Chondrocyte (in vitro differentiated cells): ENCODE measurements around the gene FXYD6. TPM values are rescaled to one million over a fixed set of nuclear protein-coding genes. Genes with fewer than 3 reads are reported as not detected.

ENCODE experiments used
- DNase-seq: peaks from one replicate; pipeline ENCODE4 v3.0.0; 2021; ENCODE audit warnings: mixed read lengths, low spot score
- H3K27ac Mint-ChIP-seq: one replicate; pipeline ENCODE4 v1.8.0; 2021; ENCODE audit warnings: mild to moderate bottlenecking, moderate library complexity, mixed read lengths; ENCODE audit not compliant: unreplicated experiment
- H3K27me3 Mint-ChIP-seq: 2 replicates; pipeline ENCODE4 v1.8.0; 2021; ENCODE audit warnings: low read depth, mixed read lengths
- H3K36me3 Mint-ChIP-seq: 2 replicates; pipeline ENCODE4 v1.8.0; 2021; ENCODE audit warnings: low read depth, mixed read lengths
- H3K4me1 Mint-ChIP-seq: 2 replicates; pipeline ENCODE4 v1.8.0; 2021; ENCODE audit warnings: low read depth, mild to moderate bottlenecking, mixed read lengths
- H3K4me3 Mint-ChIP-seq: one replicate; pipeline ENCODE4 v1.8.0; 2021; ENCODE audit warnings: mild to moderate bottlenecking, moderate library complexity, mixed read lengths; ENCODE audit not compliant: unreplicated experiment
- H3K9me3 Mint-ChIP-seq: 2 replicates; pipeline ENCODE4 v1.8.0; 2021; ENCODE audit warnings: low read depth, mixed read lengths
- total RNA-seq: library from RNA; stranded (reverse); gene quantifications from 3 replicates; pipeline ENCODE4 v1.2.1, GENCODE V29; 2021
- TF ChIP-seq, protein P1 (sequence below): fragments of 200-600 bp; sonication (generic); IDR thresholded peaks from 2 replicates; pipeline ENCODE4 v1.5.0; 2021; ENCODE audit warnings: antibody characterized with exemption, mild to moderate bottlenecking, moderate library complexity

Gene FXYD6
- total RNA-seq, 1 donor from 2014 or later, result 2.8 TPM

DNA sequence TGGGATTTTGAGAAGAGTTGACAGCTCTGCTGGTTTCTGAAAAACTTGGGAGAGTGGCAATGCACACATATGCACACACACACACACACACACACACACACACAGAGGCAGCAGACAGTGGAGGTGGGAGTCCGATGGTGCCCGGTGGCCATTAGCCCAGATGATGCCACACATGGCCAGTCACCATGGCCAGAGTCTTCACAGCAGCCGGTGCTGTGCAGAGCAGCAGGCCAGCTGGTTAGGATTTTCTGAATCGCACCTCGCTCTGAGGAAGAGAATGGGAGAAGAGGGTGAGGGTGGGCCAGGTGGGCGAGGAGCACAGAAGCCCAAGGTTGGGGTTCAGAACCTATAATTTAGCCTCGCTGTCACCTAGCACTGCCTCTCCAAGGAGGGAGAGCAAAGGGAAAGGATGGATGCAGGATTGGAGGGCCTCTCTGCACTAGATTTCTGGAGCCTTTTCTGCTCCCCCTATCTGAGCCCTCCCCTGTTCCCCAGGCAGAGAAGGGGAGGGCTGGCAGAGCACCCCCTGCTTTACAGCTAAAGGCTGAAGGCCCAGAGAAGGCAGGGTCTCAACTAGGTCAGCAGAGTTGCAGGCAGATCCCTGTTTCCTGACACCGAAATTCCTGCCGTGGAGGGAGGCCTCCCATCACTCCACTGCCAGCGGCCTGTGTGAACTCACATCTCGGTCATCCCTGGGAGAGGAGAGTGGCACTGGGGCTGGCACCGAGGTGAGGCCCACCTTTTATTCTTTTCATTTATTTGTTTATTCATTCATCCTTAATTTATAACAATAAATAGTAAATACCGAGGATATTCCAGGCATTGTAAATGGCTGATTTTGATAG lies 25.8 kb upstream of the FXYD6 start:
- Mint-ChIP-seq H3K36me3 (no peaks in the 10 kb centered on the region), H3K4me3 (no peak overlapping the region), H3K9me3 (no peaks in the 10 kb centered on the region), H3K27ac (no peak overlapping the region), H3K4me1 (peaks cover 11% of the 10 kb centered on the region), H3K27me3 (peaks cover 12% of the 10 kb centered on the region)
- TF ChIP-seq, protein P1, sequence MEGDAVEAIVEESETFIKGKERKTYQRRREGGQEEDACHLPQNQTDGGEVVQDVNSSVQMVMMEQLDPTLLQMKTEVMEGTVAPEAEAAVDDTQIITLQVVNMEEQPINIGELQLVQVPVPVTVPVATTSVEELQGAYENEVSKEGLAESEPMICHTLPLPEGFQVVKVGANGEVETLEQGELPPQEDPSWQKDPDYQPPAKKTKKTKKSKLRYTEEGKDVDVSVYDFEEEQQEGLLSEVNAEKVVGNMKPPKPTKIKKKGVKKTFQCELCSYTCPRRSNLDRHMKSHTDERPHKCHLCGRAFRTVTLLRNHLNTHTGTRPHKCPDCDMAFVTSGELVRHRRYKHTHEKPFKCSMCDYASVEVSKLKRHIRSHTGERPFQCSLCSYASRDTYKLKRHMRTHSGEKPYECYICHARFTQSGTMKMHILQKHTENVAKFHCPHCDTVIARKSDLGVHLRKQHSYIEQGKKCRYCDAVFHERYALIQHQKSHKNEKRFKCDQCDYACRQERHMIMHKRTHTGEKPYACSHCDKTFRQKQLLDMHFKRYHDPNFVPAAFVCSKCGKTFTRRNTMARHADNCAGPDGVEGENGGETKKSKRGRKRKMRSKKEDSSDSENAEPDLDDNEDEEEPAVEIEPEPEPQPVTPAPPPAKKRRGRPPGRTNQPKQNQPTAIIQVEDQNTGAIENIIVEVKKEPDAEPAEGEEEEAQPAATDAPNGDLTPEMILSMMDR, result no peak
- no peak for DNase-seq

DNA sequence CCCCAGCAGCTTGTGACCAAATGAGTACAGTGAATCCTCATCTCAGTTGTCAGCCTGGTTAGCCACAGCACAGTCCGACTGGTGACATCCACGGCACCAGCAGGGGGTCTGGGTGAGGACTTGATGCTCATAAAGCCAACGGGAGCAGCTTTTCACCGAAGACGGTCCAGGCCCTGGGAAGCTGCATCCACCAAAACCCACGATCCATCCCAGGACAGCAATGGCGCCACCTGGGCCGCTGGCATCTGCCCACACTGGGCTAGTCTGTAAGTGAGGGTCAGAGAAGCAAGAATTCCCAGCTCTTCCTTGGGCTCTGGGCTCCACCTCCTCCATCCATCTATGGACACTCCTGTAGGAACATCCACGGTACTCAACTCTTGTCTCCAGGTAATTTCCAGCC lies 25.1 kb upstream of the FXYD6 start:
- DNase-seq, result no peak
- Mint-ChIP-seq H3K36me3 (no peaks in the 10 kb centered on the region), H3K27me3 (peaks cover 12% of the 10 kb centered on the region), H3K9me3 (no peaks in the 10 kb centered on the region), H3K27ac (no peak overlapping the region), H3K4me1 (peaks cover 7% of the 10 kb centered on the region), H3K4me3 (no peak overlapping the region)
- TF ChIP-seq, protein P1, result no peak

DNA sequence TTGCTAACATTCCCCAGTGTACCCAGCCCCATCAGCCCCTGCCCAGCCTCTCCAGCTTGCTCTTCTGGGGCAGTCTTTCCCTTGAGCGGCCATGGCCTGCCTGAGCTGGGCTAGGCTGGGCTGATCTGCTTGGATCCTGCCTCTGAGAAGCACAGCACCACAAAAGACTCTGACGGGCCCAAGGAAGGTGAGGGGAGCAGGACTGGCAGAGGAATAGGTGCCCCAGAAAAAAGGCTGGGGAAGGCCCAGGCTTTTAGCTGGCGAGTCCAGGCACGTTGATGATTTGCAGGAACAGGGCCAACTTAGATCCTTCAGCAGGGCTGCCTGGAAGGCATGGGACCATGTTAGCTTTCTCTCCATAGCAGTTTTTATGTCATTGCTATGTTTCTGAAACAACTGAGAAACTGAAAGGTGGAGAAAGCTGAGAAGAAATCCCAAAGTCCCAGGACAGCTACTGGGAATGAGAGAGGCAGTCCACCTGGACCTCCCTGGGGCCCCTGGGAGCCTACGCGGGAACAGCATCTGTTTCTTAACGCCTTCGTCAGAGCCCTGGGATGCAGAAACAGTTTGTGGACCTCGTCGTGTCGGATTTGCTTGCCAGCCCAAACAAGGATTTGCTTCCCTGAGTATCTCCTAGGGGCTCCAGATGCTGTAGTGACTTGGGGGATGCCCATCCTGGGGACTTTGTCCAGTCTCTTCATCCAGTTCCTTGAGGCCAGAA lies 24.4 kb upstream of the FXYD6 start:
- no peak for DNase-seq
- H3K27ac Mint-ChIP-seq, result no peak overlapping the region
- H3K36me3 Mint-ChIP-seq, result no peaks in the 10 kb centered on the region
- no peaks in the 10 kb centered on the region for H3K9me3 Mint-ChIP-seq
- no peak overlapping the region for H3K4me3 Mint-ChIP-seq
- H3K27me3 Mint-ChIP-seq, result peaks cover 12% of the 10 kb centered on the region
- H3K4me1 Mint-ChIP-seq, result no peaks in the 10 kb centered on the region
- TF ChIP-seq, protein P1, result no peak

DNA sequence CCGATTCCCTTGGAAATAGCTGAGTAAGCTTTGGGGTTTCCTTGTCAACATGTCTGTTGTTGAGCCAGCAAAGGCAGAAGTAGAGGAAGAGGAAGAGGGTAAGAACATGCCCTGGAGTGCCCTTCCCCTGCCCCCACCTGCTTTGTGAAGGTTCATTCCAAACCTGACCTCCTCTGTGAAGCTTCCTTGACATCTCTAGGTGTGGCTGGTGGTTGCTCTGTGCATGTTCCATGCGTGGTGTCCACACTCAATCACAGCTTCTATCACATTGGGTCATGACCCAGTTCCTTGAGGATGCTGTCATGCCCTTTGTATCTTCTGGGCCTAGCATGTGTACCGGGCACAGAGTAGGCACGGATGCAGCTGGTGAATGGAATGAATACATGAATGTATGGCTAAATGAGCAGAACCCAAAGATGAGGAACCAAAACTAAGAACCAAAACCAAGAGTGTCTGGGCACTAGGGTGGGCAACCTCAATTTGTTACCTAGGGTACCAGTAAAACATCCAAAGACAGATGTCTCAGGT lies 23.7 kb upstream of the FXYD6 start:
- Mint-ChIP-seq H3K9me3 (no peaks in the 10 kb centered on the region), H3K27me3 (peaks cover 12% of the 10 kb centered on the region), H3K27ac (no peak overlapping the region), H3K4me3 (no peak overlapping the region), H3K4me1 (no peaks in the 10 kb centered on the region), H3K36me3 (no peaks in the 10 kb centered on the region)
- TF ChIP-seq, protein P1, result no peak
- no peak for DNase-seq

DNA sequence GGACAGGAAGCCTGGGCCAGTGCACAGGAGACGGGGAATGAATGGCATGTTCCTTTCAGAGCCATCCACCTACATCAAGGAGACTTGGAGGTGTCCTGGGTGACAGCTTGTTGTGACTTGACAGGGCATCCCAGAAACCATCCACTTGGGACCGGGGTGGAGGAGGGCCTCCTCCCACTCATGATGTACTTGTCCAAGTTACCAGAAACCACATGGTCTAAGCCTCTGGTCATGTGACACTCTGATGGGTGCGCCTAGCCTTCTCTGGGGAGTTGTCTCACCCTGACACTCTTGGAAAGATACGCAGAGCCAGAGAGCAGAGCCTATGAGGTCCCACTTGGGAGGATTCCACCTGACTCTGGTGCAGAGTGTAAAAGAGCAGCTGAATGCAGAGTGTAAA lies 21.6 kb upstream of the FXYD6 start:
- Mint-ChIP-seq H3K36me3 (no peaks in the 10 kb centered on the region), H3K27me3 (peaks cover 20% of the 10 kb centered on the region), H3K27ac (no peak overlapping the region), H3K9me3 (peaks cover 1% of the 10 kb centered on the region), H3K4me1 (no peaks in the 10 kb centered on the region), H3K4me3 (no peak overlapping the region)
- TF ChIP-seq, protein P1, result no peak
- no peak for DNase-seq
